Loucy (cell line): ENCODE measurements around the gene AZGP1.

Experiments
- H2AFZ ChIP-seq: fragments of 200-600 bp; sonication (generic); 2 replicates; pipeline ENCODE4 v1.6.0; 2016; ENCODE audit warnings: antibody characterized with exemption, mild to moderate bottlenecking, low read length, moderate library complexity
- H3F3A ChIP-seq: fragments of 200-600 bp; 2 replicates; pipeline ENCODE4 v1.6.0; 2016; ENCODE audit warnings: antibody characterized with exemption, low read depth, mild to moderate bottlenecking
- H3K27me3 ChIP-seq: fragments of 200-600 bp; sonication (generic); 2 replicates; pipeline ENCODE4 v1.6.1; 2014; ENCODE audit warnings: low read length, mild to moderate bottlenecking; ENCODE audit not compliant: insufficient read depth, poor library complexity, severe bottlenecking
- H3K36me3 ChIP-seq: fragments of 200-600 bp; sonication (generic); 2 replicates; pipeline ENCODE4 v1.6.1; 2016; ENCODE audit warnings: low read length; ENCODE audit not compliant: insufficient read depth
- H3K4me1 ChIP-seq: fragments of 200-600 bp; sonication (generic); 2 replicates; pipeline ENCODE4 v1.5.1; 2014; ENCODE audit warnings: low read length, mild to moderate bottlenecking; ENCODE audit not compliant: insufficient read depth, poor library complexity, severe bottlenecking
- H3K4me2 ChIP-seq: fragments of 200-600 bp; sonication (generic); 2 replicates; pipeline ENCODE4 v1.6.0; 2014; ENCODE audit warnings: antibody characterized with exemption, low read length, low read depth, mild to moderate bottlenecking; ENCODE audit not compliant: poor library complexity, severe bottlenecking
- H3K4me3 ChIP-seq: fragments of 200-600 bp; sonication (generic); 2 replicates; pipeline ENCODE4 v1.5.1; 2014; ENCODE audit warnings: low read length, mild to moderate bottlenecking, mixed read lengths; ENCODE audit not compliant: poor library complexity, severe bottlenecking
- H3K79me2 ChIP-seq: fragments of 200-600 bp; sonication (generic); 2 replicates; pipeline ENCODE4 v1.6.1; 2014; ENCODE audit warnings: low read length; ENCODE audit not compliant: insufficient read depth
- H3K9ac ChIP-seq: fragments of 200-600 bp; sonication (generic); 2 replicates; pipeline ENCODE4 v1.6.0; 2014; ENCODE audit warnings: mild to moderate bottlenecking, low read depth, low read length, moderate library complexity; ENCODE audit not compliant: poor library complexity, severe bottlenecking
- H3K9me2 ChIP-seq: fragments of 200-600 bp; sonication (generic); replicated peaks from 2 replicates; pipeline ENCODE4 v1.6.1; 2016; ENCODE audit warnings: low read depth, low read length, mixed read lengths
- H3K9me3 ChIP-seq: fragments of 200-600 bp; sonication (generic); 2 replicates; pipeline ENCODE4 v1.6.1; 2014; ENCODE audit warnings: mild to moderate bottlenecking, antibody characterized with exemption, low read length, low read depth; ENCODE audit not compliant: insufficient read depth
- H4K20me1 ChIP-seq: fragments of 200-600 bp; sonication (generic); 2 replicates; pipeline ENCODE4 v1.6.0; 2014; ENCODE audit warnings: antibody characterized with exemption, low read length, mild to moderate bottlenecking; ENCODE audit not compliant: insufficient read depth, poor library complexity, severe bottlenecking
- EZH2phosphoT487 ChIP-seq: fragments of 200-600 bp; IDR thresholded peaks from 2 replicates; pipeline ENCODE4 v1.6.1; 2018; ENCODE audit warnings: antibody characterized with exemption, mild to moderate bottlenecking, moderate library complexity, borderline replicate concordance
- TF ChIP-seq, protein P1 (sequence below): fragments of 200-600 bp; sonication (generic); conservative IDR thresholded peaks from 2 replicates; pipeline ENCODE4 v1.5.1; 2014; ENCODE audit warnings: mild to moderate bottlenecking, antibody characterized with exemption, low read length

Gene AZGP1

DNA sequence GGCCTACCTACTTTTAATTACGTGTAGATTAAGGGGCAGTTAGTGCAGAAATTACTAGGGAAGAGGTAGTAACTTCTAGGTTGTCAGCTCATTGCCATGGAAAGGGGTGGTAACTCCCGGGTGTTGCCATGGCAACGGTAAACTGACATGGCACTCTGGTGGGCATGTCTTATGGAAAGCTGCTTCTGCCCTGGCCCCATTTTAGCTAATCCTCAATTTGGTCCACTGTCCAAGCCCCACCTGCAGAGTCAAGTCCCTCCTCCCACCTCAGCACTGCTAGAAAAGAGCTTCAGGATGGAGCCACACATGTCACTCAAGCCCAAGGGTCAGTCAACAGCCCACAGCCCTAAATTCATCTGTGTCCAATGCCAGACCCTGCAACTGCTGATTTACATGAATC lies 32.1 kb upstream of the AZGP1 start:
- Histone ChIP-seq H3K79me2 (no peaks in the 10 kb centered on the region), H2AFZ (no peak overlapping the region), H3K4me1 (no peaks in the 10 kb centered on the region)

DNA sequence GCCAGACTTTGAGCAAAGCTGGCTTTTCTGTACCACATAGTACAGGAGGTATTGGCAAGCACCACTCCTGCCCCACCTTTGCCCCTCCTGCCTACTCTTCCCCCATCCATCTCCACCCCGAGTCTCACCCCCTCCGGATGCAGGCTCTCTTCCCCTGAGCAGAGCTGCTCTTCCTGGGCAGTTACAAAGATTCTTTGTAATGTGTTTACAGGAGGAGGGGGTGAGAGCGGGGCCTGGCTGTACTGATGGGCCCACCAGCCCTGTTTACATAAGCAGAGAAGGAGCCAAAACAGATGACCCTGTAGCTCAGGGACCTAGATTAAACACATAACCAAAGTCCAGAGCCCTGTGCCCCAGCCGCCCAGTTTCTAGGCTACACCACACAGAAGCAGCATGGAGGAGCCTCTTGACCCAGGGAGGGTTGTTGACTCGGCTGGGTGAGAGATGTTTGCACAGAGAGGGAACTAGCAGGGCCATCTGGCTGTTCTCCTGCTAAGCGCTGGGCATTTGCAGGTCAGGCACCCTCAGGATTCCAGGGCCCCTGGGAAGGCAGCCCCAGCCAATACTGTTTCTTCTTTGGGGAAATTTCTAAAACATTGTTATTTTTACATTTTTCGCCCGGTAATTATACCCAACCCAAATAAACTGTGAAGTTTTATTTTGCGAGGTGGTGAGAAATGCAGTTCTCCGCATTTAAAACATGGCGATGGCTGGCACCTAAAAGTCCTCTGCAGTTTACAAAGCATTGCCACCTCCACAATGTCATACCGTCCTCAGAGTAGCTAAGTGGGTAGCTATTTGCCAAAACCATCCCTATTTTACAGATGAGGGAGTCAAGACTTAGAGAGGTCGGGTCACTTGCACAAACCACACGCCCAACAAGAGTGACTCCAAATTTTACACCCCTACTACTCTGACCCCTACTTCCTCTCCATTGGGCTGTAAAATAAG lies 28.2 kb upstream of the AZGP1 start:
- TF ChIP-seq, protein P1, sequence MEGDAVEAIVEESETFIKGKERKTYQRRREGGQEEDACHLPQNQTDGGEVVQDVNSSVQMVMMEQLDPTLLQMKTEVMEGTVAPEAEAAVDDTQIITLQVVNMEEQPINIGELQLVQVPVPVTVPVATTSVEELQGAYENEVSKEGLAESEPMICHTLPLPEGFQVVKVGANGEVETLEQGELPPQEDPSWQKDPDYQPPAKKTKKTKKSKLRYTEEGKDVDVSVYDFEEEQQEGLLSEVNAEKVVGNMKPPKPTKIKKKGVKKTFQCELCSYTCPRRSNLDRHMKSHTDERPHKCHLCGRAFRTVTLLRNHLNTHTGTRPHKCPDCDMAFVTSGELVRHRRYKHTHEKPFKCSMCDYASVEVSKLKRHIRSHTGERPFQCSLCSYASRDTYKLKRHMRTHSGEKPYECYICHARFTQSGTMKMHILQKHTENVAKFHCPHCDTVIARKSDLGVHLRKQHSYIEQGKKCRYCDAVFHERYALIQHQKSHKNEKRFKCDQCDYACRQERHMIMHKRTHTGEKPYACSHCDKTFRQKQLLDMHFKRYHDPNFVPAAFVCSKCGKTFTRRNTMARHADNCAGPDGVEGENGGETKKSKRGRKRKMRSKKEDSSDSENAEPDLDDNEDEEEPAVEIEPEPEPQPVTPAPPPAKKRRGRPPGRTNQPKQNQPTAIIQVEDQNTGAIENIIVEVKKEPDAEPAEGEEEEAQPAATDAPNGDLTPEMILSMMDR: no peak
- no peak for TF ChIP-seq EZH2phosphoT487
- Histone ChIP-seq H3K79me2 (no peaks in the 10 kb centered on the region), H3K9ac (no peak overlapping the region), H3K4me2 (no peak overlapping the region), H3K9me3 (no peaks in the 10 kb centered on the region), H4K20me1 (no peaks in the 10 kb centered on the region), H3K9me2 (no peaks in the 10 kb centered on the region), H3K36me3 (no peaks in the 10 kb centered on the region), H3K27me3 (no peaks in the 10 kb centered on the region), H3K4me1 (no peaks in the 10 kb centered on the region), H3K4me3 (no peak overlapping the region), H2AFZ (no peak overlapping the region; the same call in 1 of the 2 replicates), H3F3A (no peaks in the 10 kb centered on the region)

More for the DNA sequence above, 32.1 kb upstream of the AZGP1 start:
- Histone ChIP-seq H3K4me3 (no peak overlapping the region), H3K36me3 (no peaks in the 10 kb centered on the region), H3K9me2 (no peaks in the 10 kb centered on the region), H4K20me1 (no peaks in the 10 kb centered on the region), H3K4me2 (no peak overlapping the region), H3K27me3 (no peaks in the 10 kb centered on the region), H3F3A (no peaks in the 10 kb centered on the region), H3K9ac (no peak overlapping the region), H3K9me3 (no peaks in the 10 kb centered on the region)
- no peak for TF ChIP-seq EZH2phosphoT487
- TF ChIP-seq, protein P1: no peak

GRCh38 chr7:100000239-100000638 lies 24.4 kb upstream of the AZGP1 start:
- TF ChIP-seq EZH2phosphoT487: no peak
- TF ChIP-seq, protein P1: no peak
- Histone ChIP-seq H3K36me3 (no peaks in the 10 kb centered on the region), H3K27me3 (no peaks in the 10 kb centered on the region), H3K4me1 (peaks cover 9% of the 10 kb centered on the region), H3K9me2 (no peaks in the 10 kb centered on the region), H3K9me3 (no peaks in the 10 kb centered on the region), H4K20me1 (no peaks in the 10 kb centered on the region), H3K79me2 (no peaks in the 10 kb centered on the region), H3K9ac (no peak overlapping the region), H3K4me2 (no peak overlapping the region), H3F3A (no peaks in the 10 kb centered on the region), H2AFZ (0 out of 2 replicates have a peak overlapping the region, but pooled peaks have one; percentile 19), H3K4me3 (no peak overlapping the region)
